HG03571 (cell line): ENCODE results near the gene SLC44A5.

Experiments used
- ATAC-seq: cut with Tn5 transposase; IDR thresholded peaks from one replicate; pipeline ENCODE4 v1.9.1; 2021; ENCODE audit not compliant: unreplicated experiment

SLC44A5 gene

DNA sequence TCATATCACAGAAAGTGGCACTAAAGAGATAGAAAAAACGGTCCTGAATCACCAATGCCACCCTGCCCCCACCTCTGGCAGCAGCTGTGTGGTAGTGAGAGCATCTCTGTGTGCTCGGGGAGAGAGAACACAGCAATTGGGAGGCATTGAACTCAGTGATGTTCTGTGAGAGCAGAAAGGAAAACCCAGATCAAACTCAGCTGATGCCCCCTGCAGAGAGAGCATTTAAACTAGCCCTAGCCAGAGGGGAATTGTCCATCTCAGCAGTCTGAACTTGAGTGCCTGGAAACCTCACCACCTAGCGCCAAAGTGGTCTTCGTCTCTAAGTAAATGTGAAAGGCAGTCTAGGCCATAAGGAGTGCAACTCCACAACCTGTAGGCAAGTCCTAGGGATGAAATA, 21.3 kb downstream of the SLC44A5 start:
- no peak for ATAC-seq

DNA sequence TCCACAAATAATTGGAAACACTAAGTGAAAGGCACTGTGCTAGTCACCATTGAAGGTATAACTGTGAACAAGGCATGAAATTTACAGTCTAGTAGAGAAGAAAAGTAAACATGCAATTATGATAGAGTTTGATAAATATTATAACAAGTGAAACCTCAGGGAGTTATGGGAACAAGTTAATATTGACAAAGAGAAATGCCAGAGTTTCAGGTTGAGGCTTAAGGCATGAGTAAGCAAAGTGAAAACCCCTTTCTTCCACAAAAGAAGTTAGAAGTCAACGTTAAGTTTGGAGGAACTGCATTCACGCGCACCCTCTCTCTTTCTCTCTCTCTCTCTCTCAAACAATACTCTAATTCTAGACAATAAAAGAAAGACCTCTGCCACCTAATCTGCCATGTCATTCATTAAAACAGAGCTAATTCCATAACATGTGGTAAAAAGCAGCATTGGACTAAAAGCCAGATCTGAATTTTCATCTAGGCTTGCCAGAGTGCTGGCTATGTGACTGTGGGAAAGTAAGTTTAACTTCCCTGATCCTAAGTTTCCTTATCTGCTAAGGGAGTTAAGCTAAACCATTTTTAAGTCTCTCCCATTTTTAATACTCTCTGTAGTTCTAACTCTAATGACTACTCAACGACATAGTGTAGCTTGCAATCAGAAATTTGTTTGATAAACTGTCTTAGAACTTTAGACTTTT, 22.0 kb downstream of the SLC44A5 start:
- ATAC-seq: no peak

DNA sequence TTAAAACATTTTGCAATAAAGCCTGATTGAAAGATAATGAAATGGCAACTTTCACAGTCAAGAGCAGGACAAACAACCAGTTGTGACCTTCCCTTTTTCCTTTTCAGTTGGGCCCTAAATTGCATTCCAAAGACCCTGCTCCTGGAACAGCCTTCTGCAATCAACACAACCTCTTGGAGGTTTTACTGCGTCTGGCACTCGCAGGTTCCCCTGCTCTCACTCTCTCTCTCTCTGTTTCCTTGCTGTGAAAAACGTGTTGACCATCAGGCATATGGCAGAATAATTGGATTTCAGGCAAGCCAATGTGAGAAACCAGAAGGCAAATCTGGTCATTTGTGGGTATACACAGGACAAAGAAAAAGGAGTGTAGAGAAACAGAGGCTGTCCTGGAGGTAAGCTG, 23.2 kb downstream of the SLC44A5 start:
- no peak for ATAC-seq

GRCh38 chr1:75583282-75583681, 27.6 kb downstream of the SLC44A5 start:
- ATAC-seq: no peak

GRCh38 chr1:75582725-75583261, 28.1 kb downstream of the SLC44A5 start:
- no peak for ATAC-seq

DNA sequence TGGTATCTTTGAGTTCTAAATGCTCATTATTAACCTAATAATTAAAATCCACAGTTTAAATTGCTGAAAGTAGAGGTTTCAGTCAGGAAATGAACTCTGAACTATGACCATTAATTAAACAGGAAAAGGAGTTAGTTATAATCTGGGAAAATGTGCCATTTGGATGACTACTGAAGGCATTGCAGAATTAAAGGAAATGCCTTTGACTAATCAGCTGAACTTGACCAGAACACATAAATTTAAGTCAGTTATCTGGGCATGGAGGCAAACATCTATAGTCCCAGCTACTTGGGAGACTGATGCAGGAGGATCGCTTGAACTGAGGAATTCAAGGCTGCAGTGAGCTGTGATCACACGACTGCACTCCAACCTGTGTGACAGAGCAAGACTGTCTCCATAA, 31.9 kb downstream of the SLC44A5 start:
- ATAC-seq: no peak

GRCh38 chr1:75575837-75576236, 35.1 kb downstream of the SLC44A5 start:
- no peak for ATAC-seq

- ATAC-seq: no peak
Measured at GRCh38 chr1:75567191-75567590, 43.7 kb downstream of the SLC44A5 start.

DNA sequence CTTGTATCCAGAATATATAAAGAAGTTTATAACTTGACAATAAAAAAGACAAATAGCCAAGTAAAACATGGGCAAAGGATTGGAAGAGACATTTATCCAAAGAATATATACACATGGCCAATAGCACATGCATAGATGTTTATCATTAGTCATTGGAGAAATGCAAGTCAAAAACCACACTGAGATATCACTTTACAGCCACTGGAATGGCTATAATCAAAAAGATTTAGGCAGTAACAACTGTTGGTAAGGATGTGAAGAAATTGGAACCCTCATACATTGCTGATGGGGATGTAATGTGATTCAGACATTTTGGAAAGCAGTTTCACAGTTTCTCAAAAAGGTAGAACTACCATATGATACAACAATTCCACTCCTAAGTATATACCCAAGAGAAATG, 51.1 kb downstream of the SLC44A5 start:
- ATAC-seq: no peak

DNA sequence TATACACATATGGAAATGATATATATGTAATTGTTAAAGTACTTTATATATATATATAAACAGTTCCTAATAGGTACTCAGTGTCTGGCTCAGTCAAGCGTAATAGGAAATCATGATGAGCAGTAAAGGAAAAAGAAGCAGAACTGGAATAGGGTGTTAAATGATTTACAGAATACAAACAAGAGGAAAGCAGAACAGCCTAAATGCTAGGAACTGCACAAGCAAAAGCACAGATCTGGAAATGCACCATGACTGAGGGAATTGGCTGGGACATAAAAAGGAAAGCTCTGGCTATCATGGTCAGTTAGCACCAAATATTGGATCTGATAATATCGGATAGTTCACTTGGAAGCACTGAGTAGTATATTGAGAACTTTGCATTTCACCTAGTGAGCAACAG, 51.8 kb downstream of the SLC44A5 start:
- no peak for ATAC-seq

- no peak for ATAC-seq
Measured at GRCh38 chr1:75554870-75555269, 56.0 kb downstream of the SLC44A5 start.

GRCh38 chr1:75554181-75554580, 56.7 kb downstream of the SLC44A5 start:
- no peak for ATAC-seq

GRCh38 chr1:75550559-75550958, 60.4 kb downstream of the SLC44A5 start:
- ATAC-seq: no peak

GRCh38 chr1:75548721-75549480, 62.0 kb downstream of the SLC44A5 start:
- ATAC-seq: no peak

DNA sequence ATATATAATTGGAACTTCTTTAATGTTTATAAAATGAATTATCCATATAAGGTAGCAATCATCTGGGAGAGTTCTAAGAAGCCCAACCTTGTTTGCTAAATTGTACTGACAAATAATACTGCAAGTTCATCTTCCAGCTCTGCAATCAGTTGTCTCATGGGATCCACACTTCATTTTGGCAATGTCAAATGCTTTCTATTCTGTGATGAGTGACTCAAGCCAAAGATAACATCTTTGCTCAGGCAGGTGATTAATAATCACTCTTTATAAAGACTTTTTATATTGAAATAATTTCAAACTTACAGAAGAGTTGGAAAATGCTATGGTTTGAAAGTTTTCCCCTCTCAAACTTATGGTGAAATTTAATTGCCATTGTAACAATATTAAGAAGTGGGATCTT, 67.2 kb downstream of the SLC44A5 start:
- no peak for ATAC-seq

DNA sequence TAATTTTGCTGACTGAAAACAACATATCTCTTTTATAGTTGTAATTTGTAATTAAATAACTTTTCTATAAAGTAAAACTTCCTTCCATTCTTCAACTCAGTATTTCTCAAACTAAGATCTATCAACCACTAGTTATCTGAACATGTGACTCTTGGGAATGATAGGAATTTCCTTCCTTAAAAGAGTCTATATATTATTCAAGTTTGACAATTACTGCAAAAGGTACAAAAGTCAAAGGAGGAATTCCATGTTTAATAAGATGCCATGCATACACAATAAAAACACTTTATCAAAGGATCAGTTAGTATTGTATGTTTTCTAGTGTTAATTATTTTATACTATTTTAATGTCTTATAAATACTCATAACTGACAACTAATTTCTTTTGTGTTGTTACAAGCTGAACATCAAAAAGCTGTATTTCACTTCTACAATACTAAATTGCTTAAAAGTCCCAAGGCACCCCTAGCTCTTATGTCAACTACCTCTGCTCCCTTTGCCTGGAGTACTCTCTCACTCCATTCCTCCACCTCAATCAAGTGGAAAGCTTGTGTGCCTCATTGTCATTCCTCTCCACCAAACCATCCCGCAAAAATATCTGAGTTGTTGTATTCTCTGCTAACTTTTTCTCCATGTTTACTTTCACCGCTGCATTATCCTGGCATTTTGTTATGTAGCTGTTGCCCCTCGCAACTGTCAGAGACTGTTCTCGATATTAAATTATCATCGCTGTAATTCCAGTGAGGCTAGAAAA, 67.9 kb downstream of the SLC44A5 start:
- ATAC-seq: no peak

GRCh38 chr1:75539230-75540116, 71.4 kb downstream of the SLC44A5 start:
- no peak for ATAC-seq

DNA sequence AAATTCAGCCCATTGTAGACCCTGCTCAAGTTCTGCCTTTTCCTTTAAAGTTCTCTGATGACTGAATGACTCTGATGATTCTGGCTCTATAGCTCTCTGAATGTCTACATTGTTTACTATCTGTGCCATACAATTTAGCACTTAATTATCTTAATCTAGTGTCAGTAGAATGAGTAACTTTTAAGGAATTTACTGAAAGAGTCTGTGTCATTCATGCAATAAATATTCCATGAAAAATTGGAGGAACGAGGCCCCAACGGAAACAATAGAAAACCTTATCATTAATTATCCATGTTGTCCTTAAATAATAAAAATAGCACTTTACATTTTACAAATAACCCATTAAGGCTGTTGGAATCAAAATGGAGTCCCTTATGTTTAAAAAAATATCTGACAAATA, 77.8 kb downstream of the SLC44A5 start:
- ATAC-seq: no peak

DNA sequence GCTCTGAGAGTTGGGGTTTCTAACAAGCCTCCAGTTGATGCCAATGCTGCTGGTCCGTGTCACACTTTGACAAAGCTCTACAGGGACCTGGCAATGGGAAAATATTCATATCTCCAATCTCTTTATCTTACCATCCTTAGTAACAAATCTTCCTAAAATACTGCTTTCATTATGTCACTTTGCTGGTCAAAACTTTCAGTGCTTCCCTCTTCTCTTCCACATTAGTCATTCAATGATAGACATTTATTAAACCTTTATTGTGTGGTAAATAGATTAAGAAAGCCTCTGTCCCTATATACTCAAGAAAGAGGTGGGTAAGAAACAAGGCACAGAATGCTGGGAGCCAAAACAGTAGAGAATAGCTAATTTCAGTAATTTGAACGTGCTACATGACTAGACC, 79.3 kb downstream of the SLC44A5 start:
- ATAC-seq: no peak

- no peak for ATAC-seq
Measured at GRCh38 chr1:75529488-75529887, 81.4 kb downstream of the SLC44A5 start.

GRCh38 chr1:75528001-75528400, 82.9 kb downstream of the SLC44A5 start:
- ATAC-seq: no peak
